SK-N-SH (cell line): Measurements from ENCODE around the gene TJAP1. TPM values are rescaled to one million over a fixed set of nuclear protein-coding genes. Genes with fewer than 3 reads are reported as not detected.

Experiments
- CTCF ChIA-PET: fragments of 300-600, 350-600 bp; formaldehyde crosslinking; extraction: SDS; loops from one replicate; lab custom pipeline; 2021; lab: Yijun Ruan, JAX
- POLR2A ChIA-PET: fragments of 350-600 bp; sonication (Branson Sonifier 250); formaldehyde crosslinking; extraction: SDS; loops from one replicate; lab custom pipeline; 2020; ENCODE audit warnings: antibody characterized with exemption, inconsistent platforms; lab: Yijun Ruan, JAX
- DNase-seq: peaks from one replicate; pipeline ENCODE4 v3.0.0; 2012
- H2AFZ ChIP-seq: fragments of 200-600 bp; sonication (generic); 2 replicates; pipeline ENCODE4 v1.8.1; 2016; ENCODE audit warnings: antibody characterized with exemption, mild to moderate bottlenecking, low read depth
- H3F3A ChIP-seq: fragments of 200-600 bp; sonication (generic); replicated peaks from 2 replicates; pipeline ENCODE3; 2016; ENCODE audit warnings: antibody characterized with exemption, mild to moderate bottlenecking; ENCODE audit not compliant: insufficient read depth
- H3K27ac ChIP-seq, 2 experiments: fragments of 200-500 bp in 1 of 2; fragments of 200-600 bp in 1 of 2; sonication (Bioruptor generic) in 1 of 2; sonication (generic), shearing (Covaris generic) in 1 of 2; 2 replicates each; pipeline versions ENCODE4 v1.5.1 to v1.6.1; 2014 to 2016; ENCODE audit warnings: low read depth in 2 of 2, inconsistent platforms in 1 of 2, low read length in 1 of 2, mild to moderate bottlenecking in 1 of 2, mixed read lengths in 1 of 2
- H3K27me3 ChIP-seq: fragments of 200-600 bp; sonication (generic), shearing (Covaris generic); 2 replicates; pipeline ENCODE4 v1.6.1; 2016; ENCODE audit warnings: mixed run types; ENCODE audit not compliant: insufficient read depth
- H3K36me3 ChIP-seq, 2 experiments: fragments of 200-500 bp in 1 of 2; fragments of 200-600 bp in 1 of 2; sonication (Bioruptor generic) in 1 of 2; sonication (generic) in 1 of 2; replicated peaks in 1 of 2; 2 replicates each; pipeline versions ENCODE3 to v1.5.1; 2014 to 2016; ENCODE audit warnings: low read length in 1 of 2, mild to moderate bottlenecking in 1 of 2; ENCODE audit not compliant: insufficient read depth in 2 of 2, control insufficient read depth in 1 of 2
- H3K4me1 ChIP-seq, 2 experiments: fragments of 200-500 bp in 1 of 2; fragments of 200-600 bp in 1 of 2; sonication (Bioruptor generic) in 1 of 2; sonication (generic), shearing (Covaris generic) in 1 of 2; 2 replicates each; pipeline versions ENCODE4 v1.5.1 to v1.6.1; 2014 to 2016; ENCODE audit warnings: low read depth in 1 of 2, low read length in 1 of 2, mixed run types in 1 of 2; ENCODE audit not compliant: insufficient read depth in 2 of 2, control insufficient read depth in 1 of 2
- H3K4me2 ChIP-seq: fragments of 200-600 bp; sonication (generic), shearing (Covaris generic); 2 replicates; pipeline ENCODE4 v1.6.1; 2017; ENCODE audit warnings: mixed run types
- H3K4me3 ChIP-seq, 2 experiments: fragments of 200-500 bp in 1 of 2; fragments of 200-600 bp in 1 of 2; sonication (Bioruptor generic) in 1 of 2; sonication (generic), shearing (Covaris generic) in 1 of 2; 2 replicates each; pipeline versions ENCODE4 v1.5.1 to v1.8.1; 2014 to 2016; ENCODE audit warnings: low read depth in 2 of 2, inconsistent platforms in 1 of 2, low read length in 1 of 2, mild to moderate bottlenecking in 1 of 2, mixed read lengths in 1 of 2, moderate library complexity in 1 of 2
- H3K79me2 ChIP-seq: fragments of 200-600 bp; sonication (generic); 2 replicates; pipeline ENCODE4 v1.8.1; 2017; ENCODE audit warnings: mild to moderate bottlenecking; ENCODE audit not compliant: insufficient read depth
- H3K9ac ChIP-seq: fragments of 200-600 bp; sonication (generic); 2 replicates; pipeline ENCODE4 v1.6.1; 2017; ENCODE audit warnings: mixed run types
- H3K9me2 ChIP-seq: fragments of 200-600 bp; sonication (generic); 2 replicates; pipeline ENCODE4 v1.6.1; 2017; ENCODE audit warnings: mixed run types
- H3K9me3 ChIP-seq: fragments of 200-600 bp; sonication (generic); 2 replicates; pipeline ENCODE4 v1.6.1; 2017; ENCODE audit warnings: mixed run types, mild to moderate bottlenecking, moderate library complexity
- H4K20me1 ChIP-seq: fragments of 200-600 bp; sonication (generic); 2 replicates; pipeline ENCODE4 v1.6.1; 2017; ENCODE audit warnings: mild to moderate bottlenecking, mixed run types; ENCODE audit not compliant: insufficient read depth
- CTCF ChIP-seq: fragments of 200-600 bp; sonication (generic); IDR thresholded peaks from 2 replicates; pipeline ENCODE4 v1.6.1; 2017; ENCODE audit warnings: antibody characterized with exemption, mild to moderate bottlenecking, moderate library complexity
- ELF1 ChIP-seq: IDR thresholded peaks from 2 replicates; pipeline ENCODE4 v1.4.0; 2012
- EZH2phosphoT487 ChIP-seq: fragments of 200-600 bp; sonication (generic); IDR thresholded peaks from 2 replicates; pipeline ENCODE4 v1.6.1; 2017; ENCODE audit warnings: low read depth, mixed run types, mild to moderate bottlenecking, antibody characterized with exemption, moderate library complexity, borderline replicate concordance
- FOSL2 ChIP-seq: IDR thresholded peaks from 2 replicates; pipeline ENCODE4 v1.4.0; 2012; ENCODE audit warnings: low read depth, mild to moderate bottlenecking, moderate library complexity, borderline replicate concordance
- FOXJ3 ChIP-seq: sonication (generic); formaldehyde crosslinking; IDR thresholded peaks from 2 replicates; pipeline ENCODE4 v1.5.1; 2020; ENCODE audit warnings: mild to moderate bottlenecking, missing genetic modification reagents
- FOXM1 ChIP-seq: IDR thresholded peaks from 2 replicates; pipeline ENCODE4 v1.4.0; 2012; ENCODE audit warnings: low read depth, mild to moderate bottlenecking
- NRF1 ChIP-seq: IDR thresholded peaks from 2 replicates; pipeline ENCODE4 v1.6.1; 2012; ENCODE audit warnings: low read depth, mild to moderate bottlenecking, low read length
- PBX3 ChIP-seq: IDR thresholded peaks from 2 replicates; pipeline ENCODE4; 2012
- POLR2AphosphoS5 ChIP-seq: IDR thresholded peaks from 2 replicates; pipeline ENCODE4 v1.6.1; 2012; ENCODE audit warnings: low read depth, low read length
- SIN3A ChIP-seq: IDR thresholded peaks from 2 replicates; pipeline ENCODE4 v1.6.1; 2012; ENCODE audit warnings: low read depth, mild to moderate bottlenecking, low read length, moderate library complexity, borderline replicate concordance
- TAF1 ChIP-seq: IDR thresholded peaks from 2 replicates; pipeline ENCODE4 v1.6.1; 2012; ENCODE audit warnings: low read depth, mild to moderate bottlenecking, low read length, moderate library complexity, borderline replicate concordance
- TCF12 ChIP-seq: IDR thresholded peaks from 2 replicates; pipeline ENCODE4 v1.4.0; 2012
- TEAD4 ChIP-seq: IDR thresholded peaks from 2 replicates; pipeline ENCODE4 v1.4.0; 2012; ENCODE audit warnings: mild to moderate bottlenecking, borderline replicate concordance; ENCODE audit not compliant: insufficient read depth
- USF2 ChIP-seq: fragments of 150-350 bp; IDR thresholded peaks from 2 replicates; pipeline ENCODE4 v1.6.1; 2017; ENCODE audit warnings: antibody characterized with exemption, low read length, low read depth, borderline replicate concordance
- polyA plus RNA-seq, 3 experiments: library from polyadenylated mRNA; depleted of rRNA; stranded (reverse); fragments of >200 nt; gene quantifications; 2 replicates each; pipeline ENCODE4 v1.2.3, GENCODE V29; 2012

Gene TJAP1
- polyA plus RNA-seq, 1 of the 3 experiments (the other 2 are of a cell fraction): 39.5 TPM

GRCh38 chr6:43453831-43454230 lies 23.5 kb upstream of the TJAP1 start:
- no peaks in the 10 kb centered on the region for H3K79me2 ChIP-seq
- peaks cover 11% of the 10 kb centered on the region for H3F3A ChIP-seq
- H3K9me3 ChIP-seq: no peaks in the 10 kb centered on the region
- CTCF ChIA-PET: interaction anchor here (0.7 to 14.6 kb wide), 15 partner anchors 10 to 67 kb away, joined by 3 to 382 read pairs (median 5); partner anchors contain the start of genes LRRC73 and TJAP1
- no peak overlapping the region for H3K4me2 ChIP-seq
- H3K27me3 ChIP-seq: peaks cover 7% of the 10 kb centered on the region; the same call in 1 of the 2 replicates
- POLR2A ChIA-PET: interaction anchor here (0.5 kb wide), 1 partner anchor 84 kb away, joined by 3 read pairs; no protein-coding TSS in a partner anchor
- H3K9me2 ChIP-seq: no peaks in the 10 kb centered on the region
- no peak overlapping the region for H2AFZ ChIP-seq
- H3K4me3 ChIP-seq: no peak overlapping the region
- no peak for DNase-seq
- no peak overlapping the region for H3K27ac ChIP-seq
- H3K4me1 ChIP-seq: peaks cover 0 to 8% of the 10 kb centered on the region in 2 experiments; a peak in 1 of 4 replicates
- no peaks in the 10 kb centered on the region for H4K20me1 ChIP-seq
- H3K9ac ChIP-seq: no peak overlapping the region
- peaks cover 3 to 18% of the 10 kb centered on the region in 2 experiments for H3K36me3 ChIP-seq
- no peak for TF ChIP-seq USF2
- TF ChIP-seq TAF1: no peak
- TF ChIP-seq ELF1: no peak
- TF ChIP-seq POLR2AphosphoS5: no peak
- TF ChIP-seq SIN3A: no peak
- no peak for TF ChIP-seq EZH2phosphoT487
- no peak for TF ChIP-seq CTCF
- no peak for TF ChIP-seq FOSL2
- TF ChIP-seq NRF1: no peak
- TF ChIP-seq PBX3: no peak
- no peak for TF ChIP-seq FOXJ3 (CRISPR knock-in tag)
- TF ChIP-seq TCF12: no peak
- no peak for TF ChIP-seq FOXM1
- TF ChIP-seq TEAD4: no peak
- TF ChIP-seq, all 33 proteins: peak for 0
